ENCODE measurements around the gene CAMSAP1.

DNA sequence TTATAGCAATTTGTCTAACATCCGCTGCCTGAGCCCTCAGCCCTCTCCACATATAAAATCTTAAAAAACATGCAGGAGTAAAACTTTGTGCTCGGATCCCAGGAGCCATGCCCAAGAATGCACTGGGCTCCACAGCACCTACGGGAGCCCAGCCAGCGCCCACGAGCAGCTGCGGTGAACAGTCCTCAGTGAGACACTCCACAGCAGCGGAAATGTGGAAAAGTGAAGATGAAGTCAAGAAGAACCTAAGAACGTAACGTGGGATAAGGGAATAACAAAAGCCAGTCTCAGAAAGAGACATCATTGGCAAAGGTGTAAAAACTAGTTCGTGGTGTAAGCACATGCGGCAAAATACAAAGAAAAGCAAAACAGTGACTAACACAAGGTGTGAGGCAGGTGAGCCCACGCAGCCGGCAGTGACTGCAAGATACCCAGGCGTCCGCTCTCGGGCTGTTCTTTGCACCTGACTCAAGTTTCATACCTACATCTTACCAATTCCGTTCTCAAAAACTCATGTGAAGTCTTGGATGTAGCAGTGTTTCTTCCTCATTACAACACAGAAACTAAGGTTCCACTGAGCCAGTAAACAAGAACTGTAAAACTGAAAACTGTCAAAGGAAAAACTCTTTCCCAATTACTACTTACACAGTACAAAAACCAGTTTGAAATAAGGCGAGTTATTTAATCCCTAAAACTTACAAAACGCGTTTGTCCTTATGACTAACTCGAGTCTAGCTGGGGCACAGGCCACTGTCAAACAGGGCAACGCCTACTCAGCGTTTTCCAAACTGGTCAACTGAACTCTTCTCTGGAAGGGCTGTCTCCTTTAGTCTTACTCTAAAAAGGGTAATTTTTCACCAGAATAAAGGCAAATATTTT, 1.7 kb downstream of the CAMSAP1 start:
- TF ChIP-seq, protein P1, sequence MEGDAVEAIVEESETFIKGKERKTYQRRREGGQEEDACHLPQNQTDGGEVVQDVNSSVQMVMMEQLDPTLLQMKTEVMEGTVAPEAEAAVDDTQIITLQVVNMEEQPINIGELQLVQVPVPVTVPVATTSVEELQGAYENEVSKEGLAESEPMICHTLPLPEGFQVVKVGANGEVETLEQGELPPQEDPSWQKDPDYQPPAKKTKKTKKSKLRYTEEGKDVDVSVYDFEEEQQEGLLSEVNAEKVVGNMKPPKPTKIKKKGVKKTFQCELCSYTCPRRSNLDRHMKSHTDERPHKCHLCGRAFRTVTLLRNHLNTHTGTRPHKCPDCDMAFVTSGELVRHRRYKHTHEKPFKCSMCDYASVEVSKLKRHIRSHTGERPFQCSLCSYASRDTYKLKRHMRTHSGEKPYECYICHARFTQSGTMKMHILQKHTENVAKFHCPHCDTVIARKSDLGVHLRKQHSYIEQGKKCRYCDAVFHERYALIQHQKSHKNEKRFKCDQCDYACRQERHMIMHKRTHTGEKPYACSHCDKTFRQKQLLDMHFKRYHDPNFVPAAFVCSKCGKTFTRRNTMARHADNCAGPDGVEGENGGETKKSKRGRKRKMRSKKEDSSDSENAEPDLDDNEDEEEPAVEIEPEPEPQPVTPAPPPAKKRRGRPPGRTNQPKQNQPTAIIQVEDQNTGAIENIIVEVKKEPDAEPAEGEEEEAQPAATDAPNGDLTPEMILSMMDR (IDR thresholded peaks at IDR 0.05; ENCODE audit: borderline replicate concordance, extremely low read depth, low read length, poor library complexity, severe bottlenecking) = no peak
- no peak for TF ChIP-seq EZH2 (IDR thresholded peaks at IDR 0.05; ENCODE audit: borderline replicate concordance, low read depth, low read length, severe bottlenecking)
